Brain pericyte (primary cell): ENCODE results near the gene GBP7.
"Not testable (repeated sequence)": the region's sequence is repeated elsewhere in the genome, so short reads cannot be mapped to it uniquely, and the experiment has no call there.

Experiments used
- DNase-seq: peaks from one replicate; pipeline ENCODE4 v3.0.0-alpha.2; 2012; ENCODE audit warnings: low read depth, low spot score

GBP7 gene

DNA sequence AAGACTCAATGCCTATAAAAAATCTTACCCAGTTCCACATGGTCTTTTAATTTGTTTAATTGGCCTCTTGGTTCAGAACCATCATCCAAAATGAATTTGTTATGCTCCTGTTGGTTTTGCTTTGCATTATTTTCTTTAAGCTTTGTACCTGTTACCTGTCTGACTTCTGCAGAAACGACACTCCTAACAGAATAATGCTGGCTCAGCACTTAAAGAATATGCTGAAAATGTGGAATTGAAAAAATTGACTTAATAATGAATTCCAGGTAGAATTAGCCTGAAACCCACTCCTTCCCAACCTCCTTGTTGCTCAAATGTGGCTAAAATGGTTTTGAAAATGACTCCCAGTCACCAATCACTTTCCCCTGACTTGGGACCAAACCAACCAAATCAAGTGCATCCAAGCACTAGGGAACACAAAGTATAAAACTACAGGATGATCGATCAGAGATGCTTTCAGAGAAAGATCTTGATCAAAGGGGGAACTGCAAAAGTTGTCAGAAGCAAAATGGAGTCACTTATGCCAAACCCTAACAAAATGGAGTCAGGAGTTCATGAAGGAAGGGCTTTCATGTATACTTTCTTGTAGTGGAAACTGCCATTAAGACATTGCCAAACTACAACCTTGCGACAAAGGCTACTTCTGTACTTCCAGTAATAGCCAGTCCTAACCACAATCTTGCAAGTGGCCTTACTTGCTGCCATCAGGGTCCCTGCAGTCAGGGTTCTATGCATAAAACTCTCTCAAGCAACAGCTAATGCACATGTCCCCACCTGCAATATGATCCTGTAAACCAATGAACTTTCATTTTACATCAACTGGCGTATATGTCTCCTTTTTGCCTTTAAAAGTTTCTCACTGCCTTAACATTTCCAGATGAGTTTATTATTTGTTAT lies 5.4 kb downstream of the GBP7 start:
- no peak for DNase-seq

- no peak for DNase-seq
Measured at GRCh38 chr1:89169166-89169565, 6.6 kb downstream of the GBP7 start.

DNA sequence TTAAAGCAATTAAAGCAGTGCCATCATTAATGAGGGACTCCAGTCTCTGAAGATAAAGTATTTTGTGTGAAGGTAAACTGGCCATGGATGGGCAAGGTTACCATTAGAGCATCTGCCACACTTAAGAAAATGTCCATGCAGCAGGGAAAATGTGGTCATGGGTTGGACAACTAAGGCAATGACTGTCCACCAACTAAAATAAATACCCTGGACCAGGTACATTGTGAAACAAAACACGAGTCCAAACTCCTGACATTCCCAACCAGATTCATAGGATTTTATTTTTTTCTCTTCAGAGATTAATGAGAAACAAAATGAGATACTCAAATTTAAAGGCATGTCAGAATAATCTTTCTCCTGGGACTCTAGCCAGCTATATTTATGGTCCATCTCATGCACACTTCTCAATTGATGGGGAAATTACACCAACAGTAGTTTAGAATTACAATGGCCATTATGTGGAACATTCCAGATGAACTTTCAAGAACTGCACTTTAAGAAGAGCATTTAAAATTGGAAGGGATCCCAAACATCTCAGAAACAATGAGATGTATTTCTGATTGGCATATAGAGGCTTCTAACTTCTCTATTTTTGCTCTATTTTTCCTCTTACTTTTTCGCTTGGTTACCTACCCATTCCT lies 8.1 kb downstream of the GBP7 start:
- DNase-seq = no peak

GRCh38 chr1:89166705-89167104 lies 9.1 kb downstream of the GBP7 start:
- no peak for DNase-seq

DNA sequence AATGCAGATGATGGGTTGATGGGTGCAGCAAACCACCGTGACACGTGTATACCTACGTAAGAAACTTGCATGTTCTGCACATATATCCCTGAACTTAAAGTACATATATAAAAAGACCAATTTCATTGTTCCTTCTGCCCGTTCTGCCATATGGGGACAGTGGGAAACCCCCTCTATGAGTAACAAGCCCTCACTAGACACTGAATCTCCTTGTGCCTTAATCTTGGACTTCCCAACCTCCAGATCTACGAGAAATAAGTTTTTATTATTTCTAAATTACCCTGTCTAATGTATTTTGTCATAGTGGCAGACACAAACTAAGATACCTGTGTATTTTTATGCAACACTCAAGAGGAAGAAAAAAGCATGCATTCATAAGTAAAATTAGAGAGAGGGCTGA lies 10.0 kb downstream of the GBP7 start:
- DNase-seq = no peak

GRCh38 chr1:89151047-89151446 lies 24.8 kb downstream of the GBP7 start:
- DNase-seq = no peak

GRCh38 chr1:89149976-89150375 lies 25.8 kb downstream of the GBP7 start:
- no peak for DNase-seq

- no peak for DNase-seq
Measured at GRCh38 chr1:89149229-89149628, 26.6 kb downstream of the GBP7 start.

DNA sequence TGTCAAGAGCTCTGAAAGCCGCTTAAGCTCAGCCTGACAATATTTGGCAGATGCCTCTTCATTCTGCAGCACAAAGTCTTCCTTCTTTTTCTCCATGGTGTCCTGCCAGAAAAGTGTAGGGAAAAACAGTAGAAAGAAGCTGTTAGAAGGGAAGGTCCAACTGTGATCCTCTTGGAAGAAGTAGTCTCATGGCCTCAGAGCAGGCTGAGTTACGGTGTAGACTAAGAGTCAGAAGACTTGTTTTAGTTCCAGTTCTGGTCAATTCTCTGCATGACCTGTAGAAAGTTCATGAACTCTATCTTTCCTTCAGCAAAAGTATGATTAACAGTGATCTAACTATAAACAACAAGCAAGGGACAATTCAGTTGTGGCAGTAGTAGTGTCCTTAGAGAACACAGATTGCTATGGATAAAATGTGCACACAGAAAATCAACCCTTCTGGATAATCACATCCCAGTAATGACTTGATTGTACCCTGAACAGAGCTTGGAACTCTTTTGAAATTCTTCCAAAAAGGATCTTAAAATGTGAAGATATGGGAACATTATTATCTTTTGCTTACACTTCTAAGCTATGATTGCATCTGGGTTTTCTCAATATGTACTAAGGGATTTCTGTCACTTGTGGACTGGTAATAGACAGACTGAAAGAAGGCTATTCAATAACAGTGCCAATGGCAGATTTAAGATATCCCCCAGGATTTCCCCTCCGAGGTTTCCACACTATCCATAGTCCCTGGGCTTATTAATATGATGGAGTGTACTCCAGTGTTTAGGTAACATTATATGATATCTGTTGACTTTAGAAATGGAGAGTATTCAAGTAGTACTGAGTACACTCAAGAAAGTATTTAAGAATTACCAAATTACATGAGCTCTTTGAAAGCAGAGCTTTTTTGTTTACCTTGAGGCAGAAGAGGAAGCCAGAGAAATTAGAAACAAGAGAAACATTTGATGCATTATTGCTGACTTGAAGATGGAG lies 27.8 kb downstream of the GBP7 start:
- DNase-seq = no peak

DNA sequence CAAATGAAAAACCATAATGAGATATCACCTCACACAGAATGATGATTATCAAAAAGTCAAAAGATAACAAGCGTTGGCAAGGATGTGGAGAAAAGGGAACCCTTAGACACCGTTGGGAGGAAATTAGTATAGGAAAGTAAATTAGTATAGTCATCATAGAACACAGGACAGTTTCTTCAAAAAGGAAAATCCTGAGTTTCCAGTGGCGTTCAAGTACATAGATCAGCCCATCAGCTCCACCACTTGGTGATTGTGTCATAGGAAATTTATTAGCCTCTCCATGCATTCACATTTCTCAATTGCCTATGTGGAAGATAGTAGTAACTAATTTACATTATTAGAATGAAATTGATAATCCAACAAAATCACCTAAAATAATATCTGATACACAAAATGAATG lies 29.1 kb downstream of the GBP7 start:
- DNase-seq = no peak

DNA sequence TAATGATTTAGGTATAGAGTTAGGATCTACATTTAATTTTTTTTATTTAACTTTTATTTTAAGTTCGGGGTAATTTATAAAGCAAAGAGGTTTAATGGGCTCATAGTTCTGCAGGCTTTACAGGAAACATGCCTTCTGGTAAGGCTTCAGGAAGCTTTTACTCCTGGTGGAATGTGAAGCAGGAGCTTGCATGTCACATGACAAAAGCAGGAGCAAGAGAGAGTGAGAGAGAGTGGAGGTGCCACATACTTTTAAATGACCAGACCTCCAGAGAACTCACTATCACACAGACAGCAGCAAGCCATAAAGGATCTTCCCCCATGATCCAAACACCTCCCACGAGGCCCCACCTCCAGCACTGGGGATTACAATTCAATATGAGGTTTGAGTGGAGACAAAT lies 32.3 kb downstream of the GBP7 start:
- DNase-seq = no peak

DNA sequence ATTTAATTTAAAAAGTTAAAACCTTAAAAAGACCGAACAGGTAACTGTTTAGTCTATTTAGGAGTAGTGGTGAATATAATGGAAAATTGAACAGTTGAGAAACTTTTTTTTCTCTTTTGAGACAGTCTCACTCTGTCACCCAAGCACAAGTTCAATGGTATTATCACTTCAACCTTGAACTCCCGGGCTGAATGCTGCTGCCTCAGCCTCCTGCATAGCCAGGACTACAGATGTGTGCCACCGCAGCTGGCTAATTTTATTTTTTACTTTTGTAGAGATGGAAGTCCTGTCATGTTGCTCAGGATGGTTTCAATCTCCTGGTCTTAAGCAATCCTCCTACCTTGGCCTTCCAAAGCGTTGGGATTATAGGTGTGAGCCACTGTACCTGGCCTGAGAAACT lies 33.6 kb downstream of the GBP7 start:
- DNase-seq = no peak

GRCh38 chr1:89133747-89134146 lies 42.1 kb downstream of the GBP7 start:
- no peak for DNase-seq

GRCh38 chr1:89130716-89131115 lies 45.1 kb downstream of the GBP7 start:
- DNase-seq = no peak

DNA sequence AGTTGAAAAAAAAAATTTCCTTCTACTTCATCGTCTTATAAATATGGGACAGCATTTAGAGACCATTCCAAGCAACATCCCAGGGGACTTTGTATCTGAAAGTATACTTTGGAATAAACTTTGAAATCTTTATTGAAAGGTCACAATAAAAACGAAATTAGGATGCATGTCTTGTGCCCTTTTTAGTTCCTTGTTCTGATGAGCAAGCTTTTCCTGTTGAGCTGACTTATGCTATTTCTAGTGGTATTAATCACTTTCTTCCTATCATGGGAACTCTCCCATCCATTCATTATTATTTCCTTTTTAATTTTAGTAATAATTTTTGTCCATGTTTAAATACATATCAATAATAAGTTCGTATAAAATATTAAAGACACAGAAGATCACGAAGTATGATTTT lies 45.9 kb downstream of the GBP7 start:
- no peak for DNase-seq

DNA sequence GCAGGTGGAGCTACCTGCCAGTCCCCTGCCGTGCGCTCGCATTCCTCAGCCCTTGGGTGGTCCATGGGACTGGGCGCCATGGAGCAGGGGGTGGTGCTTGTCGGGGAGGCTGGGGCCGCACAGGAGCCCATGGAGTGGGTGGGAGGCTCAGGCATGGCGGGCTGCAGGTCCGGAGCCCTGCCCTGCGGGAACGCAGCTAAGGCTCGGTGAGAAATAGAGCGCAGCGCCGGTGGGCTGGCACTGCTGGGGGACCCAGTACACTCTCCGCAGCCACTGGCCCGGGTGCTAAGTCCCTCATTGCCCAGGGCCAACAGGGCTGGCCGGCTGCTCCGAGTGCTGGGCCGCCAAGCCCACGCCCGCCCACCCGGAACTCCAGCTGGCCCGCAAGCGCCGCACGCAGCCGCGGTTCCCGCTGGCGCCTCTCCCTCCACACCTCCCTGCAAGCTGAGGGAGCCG lies 47.8 kb downstream of the GBP7 start:
- not testable (repeated sequence) for DNase-seq

GRCh38 chr1:89126602-89127565 lies 48.9 kb downstream of the GBP7 start:
- DNase-seq = not testable (repeated sequence)

DNA sequence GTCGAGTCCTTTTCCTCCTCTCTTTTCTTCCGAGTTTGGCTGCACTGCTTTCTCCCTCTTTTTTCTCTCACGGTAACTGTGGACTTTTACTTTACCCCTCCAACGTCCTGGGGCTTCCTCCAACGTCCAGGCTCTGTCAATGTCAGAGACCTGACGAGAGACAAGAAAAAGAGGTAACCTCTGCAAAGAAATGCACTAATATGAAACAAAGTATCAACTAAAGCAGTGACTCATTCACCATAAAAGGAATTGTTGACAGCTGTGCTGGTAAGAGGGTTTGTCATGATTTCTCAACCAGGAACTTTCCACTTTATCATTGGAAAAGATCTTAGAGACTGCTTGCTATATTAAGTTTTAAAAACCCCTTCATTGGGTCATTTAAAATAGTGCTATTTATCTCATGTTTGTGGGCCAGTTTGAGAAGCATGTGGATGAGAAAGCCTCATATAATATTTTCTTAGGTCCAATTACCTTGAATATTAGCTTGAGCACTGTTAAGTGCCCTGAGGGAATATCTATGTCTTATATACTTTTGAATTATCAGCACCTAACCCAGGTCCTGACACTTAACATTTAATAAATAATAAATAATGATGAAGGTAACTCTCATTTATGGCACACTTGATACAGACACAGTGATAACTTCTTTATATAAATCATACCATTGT lies 49.8 kb downstream of the GBP7 start, which contains the start of gene GBP2:
TSS of gene GBP2 (minus strand) at position 202 of the 668 bp plus-strand sequence. CDS start 4,148 bp downstream, outside the sequence.
- no peak for DNase-seq

- DNase-seq = no peak
Measured at GRCh38 chr1:89125240-89125912, 50.4 kb downstream of the GBP7 start.
